Tibial nerve (tissue), 4 donors: ENCODE data around the gene CEP126.

Experiments
- EP300 ChIP-seq, 2 donors: sonication (generic); formaldehyde crosslinking; IDR thresholded peaks; one replicate each; pipeline ENCODE4 v1.6.1; 2017; ENCODE audit warnings: antibody characterized with exemption in 2 of 2, mild to moderate bottlenecking in 1 of 2
- POLR2A ChIP-seq, 2 donors: fragments of 450-650 bp; IDR thresholded peaks; one replicate each; pipeline ENCODE4 v1.6.1; 2017; ENCODE audit warnings: antibody characterized with exemption in 2 of 2, mild to moderate bottlenecking in 2 of 2, moderate library complexity in 2 of 2
- TF ChIP-seq, protein P1 (sequence below), 5 experiments: fragments of 200-600 bp in 3 of 5; fragments of 450-650 bp in 2 of 5; sonication (generic) in 3 of 5; IDR thresholded peaks; one replicate each; pipeline ENCODE4 v1.5.1; 2016 to 2019; ENCODE audit warnings: antibody characterized with exemption in 5 of 5, mild to moderate bottlenecking in 3 of 5, moderate library complexity in 2 of 5

DNA sequence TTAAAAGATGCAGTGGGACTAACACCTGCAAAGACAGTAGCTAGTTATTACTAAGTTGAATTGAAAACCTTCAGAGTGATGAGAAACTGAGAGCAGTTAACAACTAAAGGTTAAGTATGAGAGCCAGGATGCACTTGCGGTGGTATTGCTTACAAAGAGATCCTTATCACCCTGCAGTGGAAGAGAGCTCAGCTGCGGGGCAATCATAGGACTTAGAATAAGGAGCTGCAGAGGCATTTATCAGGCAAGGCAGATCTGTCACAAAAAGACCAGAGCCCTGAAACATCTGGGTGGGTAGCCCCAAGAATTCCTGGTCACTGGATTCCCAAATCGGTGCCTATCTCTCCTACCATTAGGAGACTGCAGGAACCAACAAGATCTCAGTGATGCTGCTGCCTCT lies 98.1 kb downstream of the CEP126 start:
- TF ChIP-seq, protein P1, sequence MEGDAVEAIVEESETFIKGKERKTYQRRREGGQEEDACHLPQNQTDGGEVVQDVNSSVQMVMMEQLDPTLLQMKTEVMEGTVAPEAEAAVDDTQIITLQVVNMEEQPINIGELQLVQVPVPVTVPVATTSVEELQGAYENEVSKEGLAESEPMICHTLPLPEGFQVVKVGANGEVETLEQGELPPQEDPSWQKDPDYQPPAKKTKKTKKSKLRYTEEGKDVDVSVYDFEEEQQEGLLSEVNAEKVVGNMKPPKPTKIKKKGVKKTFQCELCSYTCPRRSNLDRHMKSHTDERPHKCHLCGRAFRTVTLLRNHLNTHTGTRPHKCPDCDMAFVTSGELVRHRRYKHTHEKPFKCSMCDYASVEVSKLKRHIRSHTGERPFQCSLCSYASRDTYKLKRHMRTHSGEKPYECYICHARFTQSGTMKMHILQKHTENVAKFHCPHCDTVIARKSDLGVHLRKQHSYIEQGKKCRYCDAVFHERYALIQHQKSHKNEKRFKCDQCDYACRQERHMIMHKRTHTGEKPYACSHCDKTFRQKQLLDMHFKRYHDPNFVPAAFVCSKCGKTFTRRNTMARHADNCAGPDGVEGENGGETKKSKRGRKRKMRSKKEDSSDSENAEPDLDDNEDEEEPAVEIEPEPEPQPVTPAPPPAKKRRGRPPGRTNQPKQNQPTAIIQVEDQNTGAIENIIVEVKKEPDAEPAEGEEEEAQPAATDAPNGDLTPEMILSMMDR (IDR thresholded peaks at IDR 0.05), result no peak
- TF ChIP-seq POLR2A (IDR thresholded peaks at IDR 0.05) (no peak), EP300 (IDR thresholded peaks at IDR 0.05) (no peak)
